ENCODE results near the gene WNT4. TPM values are rescaled to one million over a fixed set of nuclear protein-coding genes. Genes with fewer than 3 reads are reported as not detected.

WNT4 gene
- total RNA-seq, 1 experiment from 2014 or later, result 1.5 TPM

GRCh38 chr1:22127731-22128130, 15.2 kb downstream of the WNT4 start:
- Histone ChIP-seq H3K36me3 (ENCODE audit: control insufficient read depth in 1 of 2, insufficient read depth in 2 of 2, low read length in 2 of 2) (no peaks in the 10 kb centered on the region), H2AFZ (ENCODE audit: low read depth, low read length, poor library complexity, severe bottlenecking) (no peak overlapping the region), H3K4me2 (ENCODE audit: low read length) (no peak overlapping the region), H3K4me1 (ENCODE audit: control insufficient read depth in 1 of 2, insufficient read depth in 2 of 2, low read length in 2 of 2) (peaks cover 5 to 12% of the 10 kb centered on the region in 2 experiments), H3K79me2 (ENCODE audit: insufficient read depth, low read length) (no peaks in the 10 kb centered on the region), H4K20me1 (ENCODE audit: insufficient read depth) (no peaks in the 10 kb centered on the region), H3K9me2 (ENCODE audit: insufficient read depth) (no peaks in the 10 kb centered on the region), H3K9me3 (ENCODE audit: control insufficient read depth in 1 of 2, insufficient read depth in 1 of 2, low read depth in 1 of 2, low read length in 2 of 2) (no peaks in the 10 kb centered on the region), H3K27ac (ENCODE audit: low read depth, low read length) (no peak overlapping the region), H3K27me3 (ENCODE audit: insufficient read depth, low read length) (no peaks in the 10 kb centered on the region), H3K4me3 (replicated peaks in 1 of 2; ENCODE audit: low read depth in 1 of 2, low read length in 2 of 2) (no peak overlapping the region), H3K9ac (ENCODE audit: low read length) (no peak overlapping the region)
- TF ChIP-seq MAX (IDR thresholded peaks at IDR 0.05), result no peak
- TF ChIP-seq POLR2A (IDR thresholded peaks at IDR 0.05; ENCODE audit: borderline replicate concordance, extremely low read depth, insufficient read depth, insufficient read length), result no peak
- no peak for TF ChIP-seq RAD21 (IDR thresholded peaks at IDR 0.05; ENCODE audit: low read depth)
- no peak for TF ChIP-seq YY1 (IDR thresholded peaks at IDR 0.05; ENCODE audit: extremely low read depth, insufficient replicate concordance, low read depth, low read length)
- no peak for TF ChIP-seq SIN3A (IDR thresholded peaks at IDR 0.05; ENCODE audit: low read depth)
- TF ChIP-seq SRF (IDR thresholded peaks at IDR 0.05; ENCODE audit: low read depth), result no peak
- no peak for TF ChIP-seq FOSL1 (IDR thresholded peaks at IDR 0.05; ENCODE audit: low read depth)
- TF ChIP-seq EZH2phosphoT487 (IDR thresholded peaks at IDR 0.05; ENCODE audit: borderline replicate concordance), result no peak
- no peak for TF ChIP-seq TCF7L2 (IDR thresholded peaks at IDR 0.05; ENCODE audit: borderline replicate concordance, extremely low read depth, insufficient read depth, insufficient read length)
- no peak for TF ChIP-seq ATF3 (IDR thresholded peaks at IDR 0.05)
- no peak for TF ChIP-seq REST (IDR thresholded peaks at IDR 0.05; ENCODE audit: low read depth)
- TF ChIP-seq CBX3 (IDR thresholded peaks at IDR 0.05; ENCODE audit: low read depth), result no peak
- no peak for TF ChIP-seq ELF1 (IDR thresholded peaks at IDR 0.05; ENCODE audit: borderline replicate concordance, low read depth)
- TF ChIP-seq ZFX (IDR thresholded peaks at IDR 0.05), result no peak
- no peak for TF ChIP-seq POLR2AphosphoS5 (IDR thresholded peaks at IDR 0.05; ENCODE audit: low read depth, low read length)
- no peak for TF ChIP-seq JUND (IDR thresholded peaks at IDR 0.05)
- no peak for TF ChIP-seq EZH2 (IDR thresholded peaks at IDR 0.05)
- ChIA-PET RAD21 (ENCODE audit: low non-redundant PET in 1 of 2, low total read pairs in 2 of 2, uncharacterized antibody in 2 of 2, unreplicated experiment in 2 of 2) (no interaction called here), POLR2A (no interaction called here), CTCF (no interaction called here)
- intact Hi-C loops (cut with micrococcal nuclease), result no loop called here
- DNase-seq (ENCODE audit: low read depth, low spot score) (no peak), ATAC-seq (no peak)
- no TSS peak for BruUV-seq (replicated peaks)

Measured in HCT116 (cell line).